ENCODE results near the gene SLC36A1.

SLC36A1 gene

DNA sequence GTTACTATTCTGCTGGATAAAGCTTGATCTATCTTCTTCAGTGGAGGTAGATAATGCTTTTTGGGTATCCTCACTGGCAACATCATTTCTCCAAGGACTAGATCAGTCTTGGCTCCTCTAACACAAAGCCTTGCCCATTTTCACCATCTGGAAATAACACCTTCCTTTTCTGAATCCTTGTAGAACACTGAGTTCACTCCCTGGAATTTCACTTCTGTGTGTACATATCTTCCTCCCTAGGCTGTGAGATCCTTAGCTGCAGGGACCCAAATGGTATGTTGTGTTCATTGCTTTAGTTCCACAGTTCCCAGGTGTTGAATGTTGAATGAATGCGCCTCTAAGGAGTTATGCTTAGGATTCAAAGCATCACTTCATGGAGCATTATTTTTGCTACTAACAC lies 16.7 kb upstream of the SLC36A1 start:
- Histone ChIP-seq H3K4me1 (ENCODE audit: control insufficient read depth in 2 of 2, insufficient read depth in 1 of 2, low read depth in 1 of 2, low read length in 2 of 2) (no peaks in the 10 kb centered on the region), H3K9me3 (replicated peaks in 1 of 2; ENCODE audit: control insufficient read depth in 2 of 2, insufficient read depth in 1 of 2, low read depth in 1 of 2, low read length in 2 of 2) (no peaks in the 10 kb centered on the region), H2AK5ac (ENCODE audit: low read depth, low read length) (no peak overlapping the region), H2BK15ac (ENCODE audit: low read length) (no peak overlapping the region), H3K36me3 (replicated peaks in 1 of 2; ENCODE audit: control insufficient read depth in 2 of 2, insufficient read depth in 2 of 2, low read length in 2 of 2) (no peaks in the 10 kb centered on the region), H4K91ac (ENCODE audit: low read depth, low read length, poor library complexity) (no peak overlapping the region), H3K4me2 (ENCODE audit: insufficient read depth, low read length, poor library complexity, severe bottlenecking) (no peak overlapping the region), H3K23ac (ENCODE audit: low read depth, low read length, poor library complexity) (no peak overlapping the region), H3K27me3 (ENCODE audit: control insufficient read depth in 3 of 3, insufficient read depth in 3 of 3, low read depth in 1 of 3, low read length in 3 of 3) (no peaks in the 10 kb centered on the region), H2BK120ac (ENCODE audit: low read depth, low read length) (no peak overlapping the region), H3K14ac (ENCODE audit: low read length) (no peak overlapping the region), H3K4me3 (ENCODE audit: low read length in 2 of 2) (no peak overlapping the region), H3K4ac (ENCODE audit: low read length) (no peak overlapping the region), H4K8ac (ENCODE audit: low read depth, low read length) (no peak overlapping the region), H3K9ac (ENCODE audit: low read depth, low read length, poor library complexity) (no peak overlapping the region), H2BK5ac (ENCODE audit: low read length) (no peak overlapping the region), H3K18ac (ENCODE audit: low read length) (no peak overlapping the region), H3K27ac (replicated peaks; ENCODE audit: low read length) (no peak overlapping the region), H2AFZ (ENCODE audit: low read length) (no peak overlapping the region), H3K79me1 (ENCODE audit: low read depth, low read length) (no peaks in the 10 kb centered on the region), H2BK12ac (ENCODE audit: low read length) (no peak overlapping the region)
- DNase-seq (ENCODE audit: low spot score): no peak
- WGBS, 2 donors (ENCODE audit: extremely low coverage in 2 of 2, insufficient read length in 2 of 2, insufficient replicate concordance in 1 of 2): no CpG with 5 or more reads among the region's 1 CpG

DNA sequence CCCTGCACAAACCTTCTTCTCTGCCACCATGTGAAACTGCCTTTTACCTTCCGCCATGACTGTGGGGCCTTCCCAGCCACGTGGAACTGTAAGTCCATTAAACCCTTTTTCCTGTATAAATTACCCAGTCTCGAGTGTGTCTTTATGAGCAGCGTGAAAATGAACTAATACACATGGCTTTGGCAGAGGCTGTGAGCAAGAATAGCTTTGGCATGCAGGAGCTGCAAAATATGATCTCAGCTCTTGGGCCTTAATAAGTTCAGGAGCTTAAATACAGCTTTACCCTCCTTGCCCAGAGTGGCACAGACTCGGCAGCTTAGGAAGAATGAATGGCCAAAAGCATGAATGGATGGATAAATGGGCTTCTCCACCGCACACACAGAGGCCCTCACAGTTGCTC lies 15.7 kb upstream of the SLC36A1 start:
- no peak overlapping the region for H3K4me2 ChIP-seq (ENCODE audit: insufficient read depth, low read length, poor library complexity, severe bottlenecking)

DNA sequence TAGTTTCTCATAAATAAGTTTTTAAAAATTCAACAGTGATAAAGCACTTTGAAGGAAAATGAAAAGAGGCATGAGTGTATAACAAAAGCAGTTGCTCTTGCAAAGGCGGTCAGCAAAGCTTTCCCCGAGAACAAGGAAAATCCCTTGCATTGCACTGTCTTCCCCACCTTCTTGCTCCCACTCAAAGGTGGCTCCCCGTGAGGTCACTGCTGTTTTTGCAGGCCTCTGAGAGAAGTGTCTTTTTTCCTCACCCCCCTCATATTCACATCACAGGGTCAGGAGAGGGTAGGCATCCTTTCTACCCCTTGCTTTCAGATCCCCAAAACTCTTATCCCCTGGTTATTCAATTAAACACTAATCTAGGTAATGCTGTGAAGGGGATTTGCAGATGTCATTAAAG lies 15.2 kb upstream of the SLC36A1 start:
- Histone ChIP-seq H3K18ac (ENCODE audit: low read length) (no peak overlapping the region), H3K14ac (ENCODE audit: low read length) (no peak overlapping the region), H3K4me2 (ENCODE audit: insufficient read depth, low read length, poor library complexity, severe bottlenecking) (no peak overlapping the region), H3K4ac (ENCODE audit: low read length) (no peak overlapping the region), H2AFZ (ENCODE audit: low read length) (no peak overlapping the region), H3K23ac (ENCODE audit: low read depth, low read length, poor library complexity) (no peak overlapping the region), H3K36me3 (replicated peaks in 1 of 2; ENCODE audit: control insufficient read depth in 2 of 2, insufficient read depth in 2 of 2, low read length in 2 of 2) (no peaks in the 10 kb centered on the region), H3K27me3 (ENCODE audit: control insufficient read depth in 3 of 3, insufficient read depth in 3 of 3, low read depth in 1 of 3, low read length in 3 of 3) (no peaks in the 10 kb centered on the region), H2BK5ac (ENCODE audit: low read length) (no peak overlapping the region), H3K27ac (replicated peaks; ENCODE audit: low read length) (no peak overlapping the region), H3K4me3 (ENCODE audit: low read length in 2 of 2) (no peak overlapping the region), H2BK12ac (ENCODE audit: low read length) (no peak overlapping the region), H4K8ac (ENCODE audit: low read depth, low read length) (no peak overlapping the region), H3K9me3 (replicated peaks in 1 of 2; ENCODE audit: control insufficient read depth in 2 of 2, insufficient read depth in 1 of 2, low read depth in 1 of 2, low read length in 2 of 2) (no peaks in the 10 kb centered on the region), H3K9ac (ENCODE audit: low read depth, low read length, poor library complexity) (no peak overlapping the region), H2BK120ac (ENCODE audit: low read depth, low read length) (no peak overlapping the region), H4K91ac (ENCODE audit: low read depth, low read length, poor library complexity) (no peak overlapping the region), H2AK5ac (ENCODE audit: low read depth, low read length) (no peak overlapping the region), H3K79me1 (ENCODE audit: low read depth, low read length) (no peaks in the 10 kb centered on the region), H2BK15ac (ENCODE audit: low read length) (no peak overlapping the region), H3K4me1 (ENCODE audit: control insufficient read depth in 2 of 2, insufficient read depth in 1 of 2, low read depth in 1 of 2, low read length in 2 of 2) (no peaks in the 10 kb centered on the region)
- no peak for DNase-seq (ENCODE audit: low spot score)
- WGBS, 2 donors (ENCODE audit: extremely low coverage in 2 of 2, insufficient read length in 2 of 2, insufficient replicate concordance in 1 of 2): no CpG with 5 or more reads among the region's 3 CpGs

More for the DNA sequence above, 15.7 kb upstream of the SLC36A1 start:
- H3K23ac ChIP-seq (ENCODE audit: low read depth, low read length, poor library complexity): no peak overlapping the region
- H4K8ac ChIP-seq (ENCODE audit: low read depth, low read length): no peak overlapping the region
- H2BK12ac ChIP-seq (ENCODE audit: low read length): no peak overlapping the region
- no peak overlapping the region for H2BK15ac ChIP-seq (ENCODE audit: low read length)
- no peak overlapping the region for H2BK5ac ChIP-seq (ENCODE audit: low read length)
- H3K79me1 ChIP-seq (ENCODE audit: low read depth, low read length): no peaks in the 10 kb centered on the region
- H3K14ac ChIP-seq (ENCODE audit: low read length): no peak overlapping the region
- H3K18ac ChIP-seq (ENCODE audit: low read length): no peak overlapping the region
- no peak overlapping the region for H2AK5ac ChIP-seq (ENCODE audit: low read depth, low read length)
- no peak overlapping the region for H3K9ac ChIP-seq (ENCODE audit: low read depth, low read length, poor library complexity)
- no peaks in the 10 kb centered on the region for H3K27me3 ChIP-seq (ENCODE audit: control insufficient read depth in 3 of 3, insufficient read depth in 3 of 3, low read depth in 1 of 3, low read length in 3 of 3)
- no peak overlapping the region for H4K91ac ChIP-seq (ENCODE audit: low read depth, low read length, poor library complexity)
- no peak overlapping the region for H3K27ac ChIP-seq (replicated peaks; ENCODE audit: low read length)
- H3K4ac ChIP-seq (ENCODE audit: low read length): no peak overlapping the region
- H2AFZ ChIP-seq (ENCODE audit: low read length): no peak overlapping the region
- H3K36me3 ChIP-seq (replicated peaks in 1 of 2; ENCODE audit: control insufficient read depth in 2 of 2, insufficient read depth in 2 of 2, low read length in 2 of 2): no peaks in the 10 kb centered on the region
- DNase-seq (ENCODE audit: low spot score): no peak
- no peak overlapping the region for H2BK120ac ChIP-seq (ENCODE audit: low read depth, low read length)
- no peaks in the 10 kb centered on the region for H3K9me3 ChIP-seq (replicated peaks in 1 of 2; ENCODE audit: control insufficient read depth in 2 of 2, insufficient read depth in 1 of 2, low read depth in 1 of 2, low read length in 2 of 2)
- no CpG with 5 or more reads among the region's 6 CpGs for WGBS, 2 donors (ENCODE audit: extremely low coverage in 2 of 2, insufficient read length in 2 of 2, insufficient replicate concordance in 1 of 2)
- H3K4me1 ChIP-seq (ENCODE audit: control insufficient read depth in 2 of 2, insufficient read depth in 1 of 2, low read depth in 1 of 2, low read length in 2 of 2): no peaks in the 10 kb centered on the region
- H3K4me3 ChIP-seq (ENCODE audit: low read length in 2 of 2): no peak overlapping the region

DNA sequence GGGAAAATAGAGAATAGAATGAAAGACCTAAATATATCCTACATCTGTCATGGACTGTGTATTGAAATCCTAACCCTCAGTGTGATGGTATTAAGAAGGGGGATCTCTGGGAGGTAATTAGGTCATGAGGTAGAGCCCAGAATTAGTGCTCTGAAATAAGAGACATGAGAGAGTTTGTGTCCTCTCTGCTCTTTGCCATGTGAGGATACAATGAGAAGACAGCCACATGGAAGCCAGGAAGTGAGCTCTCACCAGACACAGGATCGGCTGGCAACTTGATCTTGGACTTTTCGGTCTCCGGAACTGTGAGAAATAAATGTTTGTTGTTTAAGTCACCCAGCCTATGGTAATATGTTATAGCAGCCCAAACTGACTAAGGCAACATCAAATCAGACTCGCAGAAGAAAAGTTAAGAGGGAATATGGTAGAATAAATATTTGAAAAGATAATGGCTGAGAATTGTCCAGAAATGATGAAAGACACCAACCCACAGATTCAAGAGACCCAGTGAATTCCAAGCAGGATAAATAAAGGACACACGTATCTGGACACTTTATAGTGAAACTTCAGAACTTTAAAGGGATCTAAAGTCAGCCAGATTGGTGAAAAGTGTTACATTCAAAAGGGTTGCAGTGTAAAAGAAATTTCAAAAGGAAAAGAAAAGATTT lies 12.7 kb upstream of the SLC36A1 start:
- Histone ChIP-seq H3K4ac (ENCODE audit: low read length) (no peak overlapping the region), H2BK5ac (ENCODE audit: low read length) (no peak overlapping the region), H3K4me2 (ENCODE audit: insufficient read depth, low read length, poor library complexity, severe bottlenecking) (no peak overlapping the region), H4K8ac (ENCODE audit: low read depth, low read length) (no peak overlapping the region), H2AFZ (ENCODE audit: low read length) (no peak overlapping the region), H3K79me1 (ENCODE audit: low read depth, low read length) (no peaks in the 10 kb centered on the region), H4K91ac (ENCODE audit: low read depth, low read length, poor library complexity) (no peak overlapping the region), H3K27me3 (ENCODE audit: control insufficient read depth in 3 of 3, insufficient read depth in 3 of 3, low read depth in 1 of 3, low read length in 3 of 3) (peaks cover 0 to 4% (median 0%) of the 10 kb centered on the region in 3 experiments), H2AK5ac (ENCODE audit: low read depth, low read length) (no peak overlapping the region), H3K18ac (ENCODE audit: low read length) (no peak overlapping the region), H2BK15ac (ENCODE audit: low read length) (no peak overlapping the region), H3K36me3 (replicated peaks in 1 of 2; ENCODE audit: control insufficient read depth in 2 of 2, insufficient read depth in 2 of 2, low read length in 2 of 2) (no peaks in the 10 kb centered on the region), H2BK120ac (ENCODE audit: low read depth, low read length) (no peak overlapping the region), H3K14ac (ENCODE audit: low read length) (no peak overlapping the region), H3K27ac (replicated peaks; ENCODE audit: low read length) (no peak overlapping the region), H3K4me1 (ENCODE audit: control insufficient read depth in 2 of 2, insufficient read depth in 1 of 2, low read depth in 1 of 2, low read length in 2 of 2) (no peaks in the 10 kb centered on the region), H3K9me3 (replicated peaks in 1 of 2; ENCODE audit: control insufficient read depth in 2 of 2, insufficient read depth in 1 of 2, low read depth in 1 of 2, low read length in 2 of 2) (no peaks in the 10 kb centered on the region), H3K9ac (ENCODE audit: low read depth, low read length, poor library complexity) (no peak overlapping the region), H3K4me3 (ENCODE audit: low read length in 2 of 2) (no peak overlapping the region), H2BK12ac (ENCODE audit: low read length) (no peak overlapping the region), H3K23ac (ENCODE audit: low read depth, low read length, poor library complexity) (no peak overlapping the region)
- WGBS, 2 donors (ENCODE audit: extremely low coverage in 2 of 2, insufficient read length in 2 of 2, insufficient replicate concordance in 1 of 2): no CpG with 5 or more reads among the region's 5 CpGs
- DNase-seq (ENCODE audit: low spot score): no peak

Measured in neuronal stem cell (in vitro differentiated cells).